Fibroblast of the aortic adventitia (primary cell): ENCODE measurements around the gene SWSAP1. TPM values are rescaled to one million over a fixed set of nuclear protein-coding genes. Genes with fewer than 3 reads are reported as not detected.
"Not testable (repeated sequence)": the region's sequence is repeated elsewhere in the genome, so short reads cannot be mapped to it uniquely, and the experiment has no call there.

Experiments used
- DNase-seq: peaks from one replicate; pipeline ENCODE4 v3.0.0-alpha.2; 2010; ENCODE audit warnings: low read depth
- H3K4me3 ChIP-seq: 2 replicates; pipeline ENCODE4 v1.5.1; 2011; ENCODE audit warnings: low read depth, mild to moderate bottlenecking, control low read depth, low read length, moderate library complexity
- total RNA-seq: library from RNA; depleted of rRNA; stranded (reverse); fragments of >200 nt; gene quantifications from 2 replicates; pipeline ENCODE4 v1.2.3, GENCODE V29; 2012; ENCODE audit warnings: low replicate concordance
- TF ChIP-seq, protein P1 (sequence below): IDR thresholded peaks from 2 replicates; pipeline ENCODE4 v1.5.1; 2011; ENCODE audit warnings: mild to moderate bottlenecking, low read length, control low read depth, inconsistent platforms; ENCODE audit not compliant: insufficient read depth

The SWSAP1 gene
- total RNA-seq, 1 donor, result 0.45 TPM

DNA sequence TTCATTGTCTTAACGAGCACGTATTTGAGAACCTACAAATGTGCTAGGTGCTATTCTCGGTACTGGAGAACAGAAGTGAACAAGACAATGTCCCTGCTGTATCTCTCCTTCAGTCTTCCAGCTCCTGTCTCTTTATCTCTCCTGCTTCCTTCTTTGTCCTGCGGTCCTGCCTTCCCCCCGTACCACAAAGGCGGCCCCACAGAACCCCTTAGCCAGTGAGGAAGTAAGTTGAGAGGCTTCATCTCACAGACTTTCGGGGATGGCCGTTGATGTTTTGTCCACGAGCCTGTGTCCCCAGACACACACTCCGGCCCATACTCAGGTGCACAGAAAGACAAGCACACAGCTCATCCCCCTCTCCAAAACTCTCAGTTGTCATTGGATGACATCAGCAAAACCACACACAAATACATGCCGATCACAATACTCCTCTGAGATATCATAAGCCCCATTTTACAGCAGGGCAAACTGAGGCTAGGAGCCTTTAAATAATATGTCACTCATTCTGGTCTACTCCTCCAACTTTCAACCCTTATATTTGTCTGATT, 507 bp upstream of the SWSAP1 start:
- DNase-seq, result no peak
- TF ChIP-seq, protein P1, sequence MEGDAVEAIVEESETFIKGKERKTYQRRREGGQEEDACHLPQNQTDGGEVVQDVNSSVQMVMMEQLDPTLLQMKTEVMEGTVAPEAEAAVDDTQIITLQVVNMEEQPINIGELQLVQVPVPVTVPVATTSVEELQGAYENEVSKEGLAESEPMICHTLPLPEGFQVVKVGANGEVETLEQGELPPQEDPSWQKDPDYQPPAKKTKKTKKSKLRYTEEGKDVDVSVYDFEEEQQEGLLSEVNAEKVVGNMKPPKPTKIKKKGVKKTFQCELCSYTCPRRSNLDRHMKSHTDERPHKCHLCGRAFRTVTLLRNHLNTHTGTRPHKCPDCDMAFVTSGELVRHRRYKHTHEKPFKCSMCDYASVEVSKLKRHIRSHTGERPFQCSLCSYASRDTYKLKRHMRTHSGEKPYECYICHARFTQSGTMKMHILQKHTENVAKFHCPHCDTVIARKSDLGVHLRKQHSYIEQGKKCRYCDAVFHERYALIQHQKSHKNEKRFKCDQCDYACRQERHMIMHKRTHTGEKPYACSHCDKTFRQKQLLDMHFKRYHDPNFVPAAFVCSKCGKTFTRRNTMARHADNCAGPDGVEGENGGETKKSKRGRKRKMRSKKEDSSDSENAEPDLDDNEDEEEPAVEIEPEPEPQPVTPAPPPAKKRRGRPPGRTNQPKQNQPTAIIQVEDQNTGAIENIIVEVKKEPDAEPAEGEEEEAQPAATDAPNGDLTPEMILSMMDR, result no peak
- peak overlapping the region; percentile 84 for H3K4me3 ChIP-seq

DNA sequence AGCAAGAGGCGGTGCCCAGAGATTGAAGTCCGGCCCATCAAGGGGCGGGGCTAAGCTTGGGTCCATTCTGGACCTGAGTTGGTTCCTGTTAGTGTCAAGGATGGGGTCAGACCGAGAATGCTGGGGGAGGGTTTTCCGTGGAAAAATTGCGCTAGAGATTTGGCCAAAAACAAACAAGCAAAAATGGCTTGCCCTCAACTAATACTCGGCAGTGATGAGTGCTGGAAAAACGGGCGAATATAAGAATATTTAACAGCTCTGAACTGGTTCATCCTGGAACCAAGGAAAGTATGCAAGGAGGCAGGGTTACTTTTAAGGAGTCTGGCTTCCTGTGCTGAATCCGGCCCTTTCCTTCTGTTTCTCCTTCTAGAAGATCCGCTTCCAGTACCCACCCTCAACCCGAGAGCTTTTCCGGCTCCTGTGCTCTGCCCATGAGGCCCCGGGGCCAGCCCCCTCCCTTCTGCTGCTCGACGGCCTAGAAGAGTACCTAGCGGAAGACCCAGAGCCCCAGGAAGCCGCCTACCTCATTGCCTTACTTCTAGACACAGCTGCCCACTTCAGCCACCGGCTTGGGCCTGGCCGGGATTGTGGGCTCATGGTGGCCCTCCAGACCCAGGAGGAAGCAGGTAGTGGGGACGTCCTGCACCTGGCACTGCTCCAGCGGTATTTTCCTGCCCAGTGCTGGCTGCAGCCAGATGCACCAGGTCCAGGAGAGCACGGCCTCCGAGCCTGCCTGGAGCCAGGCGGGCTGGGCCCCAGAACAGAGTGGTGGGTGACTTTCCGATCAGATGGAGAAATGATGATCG, 880 bp downstream of the SWSAP1 start:
- no peak for DNase-seq
- TF ChIP-seq, protein P1, result no peak
- H3K4me3 ChIP-seq, result peak overlapping the region; percentile 65

DNA sequence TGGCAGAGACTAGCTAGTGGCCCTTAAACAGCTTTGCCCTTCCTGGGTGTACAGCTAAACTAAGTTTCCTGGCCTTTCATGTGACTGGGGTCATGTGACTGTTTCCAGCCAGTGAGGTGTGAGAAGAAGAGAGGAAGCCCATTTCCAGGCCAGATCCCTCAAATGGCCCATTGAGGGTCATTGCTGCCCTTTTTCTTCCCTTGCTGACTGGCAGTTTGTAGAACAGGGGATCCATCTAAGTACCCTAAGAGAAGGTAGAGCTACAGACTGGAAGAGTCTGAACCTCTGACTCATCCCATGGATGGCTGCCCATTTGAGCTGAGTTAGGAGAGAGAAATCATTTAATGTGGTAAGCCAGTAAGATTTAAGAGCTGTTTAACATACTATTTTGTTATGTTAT, 2.8 kb downstream of the SWSAP1 start:
- TF ChIP-seq, protein P1, result no peak
- no peak overlapping the region for H3K4me3 ChIP-seq
- peak; percentile 91 for DNase-seq

DNA sequence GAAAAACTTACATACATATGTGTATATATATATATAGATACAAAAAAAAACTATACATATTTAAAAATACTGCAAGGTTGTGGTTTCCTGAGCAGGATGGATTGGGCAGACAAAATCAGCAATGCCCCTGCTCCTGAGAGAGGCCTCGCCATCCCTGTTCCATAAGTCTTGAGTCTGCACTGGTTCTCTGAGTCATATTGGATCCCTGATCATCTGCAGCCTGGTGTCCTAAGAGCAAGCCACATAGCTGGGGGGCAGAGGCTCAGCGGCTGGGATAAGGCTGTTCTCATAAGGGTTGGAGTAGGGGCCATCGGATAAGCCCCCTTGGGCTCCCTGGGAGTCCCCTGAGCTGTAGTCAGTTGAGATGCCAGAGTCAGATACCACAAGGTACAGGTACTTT, 3.3 kb downstream of the SWSAP1 start:
- no peak for DNase-seq
- TF ChIP-seq, protein P1, result no peak
- no peak overlapping the region for H3K4me3 ChIP-seq

DNA sequence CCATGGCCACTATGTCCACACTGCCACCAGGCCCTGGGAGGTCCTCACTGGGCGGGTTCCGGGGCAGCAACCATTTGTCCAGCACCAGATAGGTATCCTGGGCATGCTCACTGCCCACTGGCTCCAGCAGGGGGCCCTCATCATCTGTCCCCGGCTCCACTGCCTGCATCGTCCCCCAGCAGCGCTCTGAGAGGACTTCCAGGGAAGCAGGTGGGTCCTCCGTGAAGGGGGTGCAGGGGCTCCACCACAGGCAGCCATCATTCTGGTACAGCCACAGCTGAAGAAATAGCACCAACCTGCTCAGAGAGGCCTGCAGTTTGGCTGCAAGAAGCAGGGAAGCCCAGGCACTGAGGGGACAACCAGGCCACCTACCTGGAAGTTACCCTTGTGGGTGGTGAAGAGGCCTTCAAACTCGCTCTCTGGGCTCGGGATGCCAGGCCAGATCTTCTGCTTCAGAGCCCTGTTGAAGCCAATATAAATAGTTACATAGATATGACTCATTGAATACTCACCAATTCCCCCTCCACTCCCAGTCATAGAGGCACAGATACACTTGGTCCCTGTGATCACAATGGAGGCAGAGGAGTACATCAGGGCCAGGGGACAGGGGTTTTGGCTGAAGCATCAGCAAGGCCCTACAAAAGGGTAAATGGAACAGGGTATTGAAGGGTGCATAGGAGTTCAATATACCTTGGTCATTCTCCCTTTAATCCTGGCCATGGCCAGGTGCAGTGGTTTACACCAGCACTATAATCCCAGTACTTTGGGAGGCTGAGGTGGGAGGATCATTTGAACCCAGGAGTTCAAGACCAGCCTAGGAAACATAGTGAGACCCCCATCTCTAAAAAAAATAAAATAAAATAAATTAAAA, 4.1 kb downstream of the SWSAP1 start:
- peak; percentile 79 for DNase-seq
- no peak overlapping the region for H3K4me3 ChIP-seq
- TF ChIP-seq, protein P1, result peak; percentile 53

DNA sequence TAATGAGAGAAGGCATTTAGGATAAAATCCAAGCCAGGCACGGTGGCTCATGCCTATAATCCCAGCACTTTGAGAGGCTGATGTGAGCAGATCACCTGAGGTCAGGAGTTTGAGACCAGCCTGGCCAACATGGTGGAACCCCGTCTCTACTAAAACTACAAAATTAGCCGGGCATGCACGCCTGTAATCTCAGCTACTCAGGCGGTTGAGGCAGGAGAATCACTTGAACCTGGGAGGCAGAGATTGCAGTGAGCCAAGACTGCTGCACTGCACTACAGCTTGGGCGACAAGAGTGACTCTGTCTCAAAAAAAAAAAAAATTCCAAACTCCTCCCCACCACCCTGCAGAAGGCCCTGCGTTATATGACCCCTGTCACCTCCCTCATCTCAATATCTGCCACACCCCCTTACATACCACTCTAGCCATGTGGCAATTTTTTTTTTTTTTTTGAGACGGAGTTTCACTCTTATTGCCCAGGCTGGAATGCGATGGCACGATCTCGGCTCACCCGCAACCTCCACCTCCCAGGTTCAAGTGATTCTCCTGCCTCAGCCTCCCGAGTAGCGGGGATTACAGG, 4.9 kb downstream of the SWSAP1 start:
- DNase-seq, H3K4me3 ChIP-seq: not testable (repeated sequence)
